Gastrocnemius medialis (tissue), 4 donors: ENCODE measurements around the gene MCF2L. TPM values are rescaled to one million over a fixed set of nuclear protein-coding genes. Genes with fewer than 3 reads are reported as not detected.

Source experiments
- ATAC-seq, 2 donors: fragments of 150-250 bp; one replicate each; pipeline ENCODE4 v1.9.1; 2016
- DNase-seq, 2 donors: peaks; one replicate each; pipeline ENCODE4 v3.0.0-alpha.2; 2019
- H3K27ac ChIP-seq, 4 donors: fragments of 200-600 bp; sonication (generic); 1 replicate in 1 of 4; 2 replicates in 3 of 4; pipeline ENCODE4 v1.5.1; 2016 to 2018; ENCODE audit warnings: mild to moderate bottlenecking in 2 of 4, moderate library complexity in 1 of 4
- H3K27me3 ChIP-seq, 3 donors: fragments of 200-600 bp; sonication (generic) in 2 of 3; 1 replicate in 1 of 3; 2 replicates in 2 of 3; pipeline versions ENCODE4 v1.5.1 to v1.6.0; 2016 to 2019; ENCODE audit warnings: mild to moderate bottlenecking in 1 of 3, moderate library complexity in 1 of 3
- H3K36me3 ChIP-seq, 2 donors: fragments of 200-600 bp; sonication (generic) in 1 of 2; one replicate each; pipeline ENCODE4 v1.5.1; 2017 to 2018
- H3K4me1 ChIP-seq, 2 donors: fragments of 200-600 bp; sonication (generic) in 1 of 2; one replicate each; pipeline ENCODE4 v1.5.1; 2016 to 2017; ENCODE audit warnings: mild to moderate bottlenecking in 2 of 2
- H3K4me3 ChIP-seq, 4 donors: fragments of 200-600 bp; sonication (generic) in 3 of 4; 1 replicate in 1 of 4; 2 replicates in 3 of 4; pipeline ENCODE4 v1.5.1; 2016 to 2019; ENCODE audit warnings: mild to moderate bottlenecking in 2 of 4
- H3K9me3 ChIP-seq, 3 donors: fragments of 200-600 bp; sonication (generic) in 2 of 3; 1 replicate in 1 of 3; 2 replicates in 2 of 3; pipeline ENCODE4 v1.5.1; 2016 to 2019
- CTCF ChIP-seq, 5 experiments: fragments of 450-650 bp in 3 of 5; fragments of 200-600 bp in 2 of 5; sonication (generic) in 2 of 5; IDR thresholded peaks in 4 of 5; conservative IDR thresholded peaks in 1 of 5; 1 replicate in 4 of 5; 2 replicates in 1 of 5; pipeline ENCODE4 v1.5.1; 2016 to 2019; ENCODE audit warnings: antibody characterized with exemption in 5 of 5, mild to moderate bottlenecking in 3 of 5, moderate library complexity in 3 of 5
- POLR2A ChIP-seq, 2 donors: fragments of 450-650 bp; IDR thresholded peaks; one replicate each; pipeline ENCODE4 v1.6.1; 2017; ENCODE audit warnings: antibody characterized with exemption in 2 of 2, mild to moderate bottlenecking in 2 of 2, moderate library complexity in 2 of 2
- in situ Hi-C, 4 donors: fragments of 200-750 bp; cut with MboI; loops; one replicate each; pipeline versions ENCODE4 v1.15.0 to v1.8.0; 2017; ENCODE audit warnings: low sequenced_read_pairs in 4 of 4
- intact Hi-C: fragments of 100-400 bp; cut with DNase I; formaldehyde crosslinking; loops from one replicate; pipeline ENCODE4 v1.15.1; 2023; ENCODE audit warnings: low total_unique reads
- total RNA-seq, 4 donors: library from RNA; depleted of rRNA; stranded (reverse); fragments of >200 nt; gene quantifications; one replicate each; pipeline versions ENCODE4 v1.1.0 to v1.2.3, GENCODE V29; 2016

MCF2L gene
- total RNA-seq, 4 donors from 2014 or later: 16.1 to 21.2 (median 19.4) TPM

DNA sequence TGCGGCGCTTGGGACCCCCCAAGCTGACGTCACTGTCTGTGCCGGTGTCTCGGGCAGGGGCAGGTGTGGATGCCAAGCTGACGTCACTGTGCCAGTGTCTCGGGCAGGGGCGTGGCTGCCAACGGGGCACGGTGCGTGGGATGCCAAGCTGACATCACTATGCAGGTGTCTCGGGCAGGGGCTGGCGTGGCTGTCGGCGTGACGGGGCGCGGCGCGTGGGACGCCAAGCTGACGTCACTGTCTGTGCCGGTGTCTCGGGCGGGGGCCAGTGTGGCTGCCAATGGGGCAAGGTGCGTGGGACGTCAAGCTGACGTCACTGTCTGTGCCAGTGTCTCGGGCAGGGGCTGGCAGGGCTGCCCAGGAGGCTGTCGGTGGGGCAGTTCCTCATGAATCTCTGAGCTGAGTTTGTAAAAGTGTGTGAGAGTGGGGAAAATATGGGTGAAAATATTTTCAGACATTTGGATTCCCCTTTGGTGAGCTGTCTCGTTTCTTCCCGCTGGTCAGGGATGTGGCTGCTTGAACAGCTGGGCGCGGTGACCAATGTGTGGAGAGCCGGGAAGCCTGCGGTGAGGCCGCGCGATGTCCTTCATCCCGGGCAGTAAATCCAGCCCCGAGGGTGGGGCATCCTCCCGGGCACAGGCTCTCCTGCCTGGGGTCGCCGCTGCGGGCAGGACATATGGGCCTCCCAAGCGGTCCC is 25.2 kb downstream of the MCF2L start:
- in situ Hi-C loops: no loop called here
- Histone ChIP-seq H3K27me3 (peaks cover 12 to 21% (median 19%) of the 10 kb centered on the region in 3 donors), H3K27ac (peak overlapping the region in 1 of 4 donors; percentile 7), H3K4me1 (peaks cover 0 to 4% of the 10 kb centered on the region in 2 donors), H3K36me3 (no peaks in the 10 kb centered on the region), H3K9me3 (no peaks in the 10 kb centered on the region), H3K4me3 (no peak overlapping the region)
- no peak for ATAC-seq
- no peak for TF ChIP-seq POLR2A (IDR thresholded peaks at IDR 0.05)
- no peak for TF ChIP-seq CTCF (IDR thresholded peaks at IDR 0.05 in 4 of 5, conservative IDR thresholded peaks at IDR 0.05 in 1 of 5)
- no peak for DNase-seq
- intact Hi-C loops: no loop called here

GRCh38 chr13:112994781-112995355 is 25.9 kb downstream of the MCF2L start:
- Histone ChIP-seq H3K4me3 (no peak overlapping the region), H3K27me3 (peaks cover 12 to 21% (median 19%) of the 10 kb centered on the region in 3 donors), H3K27ac (no peak overlapping the region), H3K36me3 (no peaks in the 10 kb centered on the region), H3K9me3 (no peaks in the 10 kb centered on the region), H3K4me1 (peaks cover 0 to 4% of the 10 kb centered on the region in 2 donors)
- DNase-seq (no peak), ATAC-seq (no peak)
- TF ChIP-seq CTCF (IDR thresholded peaks at IDR 0.05 in 4 of 5, conservative IDR thresholded peaks at IDR 0.05 in 1 of 5) (no peak), POLR2A (IDR thresholded peaks at IDR 0.05) (no peak)
- intact Hi-C loops (no loop called here), in situ Hi-C loops (no loop called here)

GRCh38 chr13:112995395-112996191 is 26.6 kb downstream of the MCF2L start:
- peaks cover 12 to 24% (median 21%) of the 10 kb centered on the region in 3 donors for H3K27me3 ChIP-seq
- H3K36me3 ChIP-seq: no peaks in the 10 kb centered on the region
- peaks cover 0 to 4% of the 10 kb centered on the region in 2 donors for H3K4me1 ChIP-seq
- DNase-seq: no peak
- in situ Hi-C loops: no loop called here
- no peak for ATAC-seq
- no peaks in the 10 kb centered on the region for H3K9me3 ChIP-seq
- TF ChIP-seq POLR2A (IDR thresholded peaks at IDR 0.05): no peak
- TF ChIP-seq CTCF (IDR thresholded peaks at IDR 0.05 in 4 of 5, conservative IDR thresholded peaks at IDR 0.05 in 1 of 5): no peak
- H3K4me3 ChIP-seq: no peak overlapping the region
- H3K27ac ChIP-seq: no peak overlapping the region
- intact Hi-C loops: no loop called here

DNA sequence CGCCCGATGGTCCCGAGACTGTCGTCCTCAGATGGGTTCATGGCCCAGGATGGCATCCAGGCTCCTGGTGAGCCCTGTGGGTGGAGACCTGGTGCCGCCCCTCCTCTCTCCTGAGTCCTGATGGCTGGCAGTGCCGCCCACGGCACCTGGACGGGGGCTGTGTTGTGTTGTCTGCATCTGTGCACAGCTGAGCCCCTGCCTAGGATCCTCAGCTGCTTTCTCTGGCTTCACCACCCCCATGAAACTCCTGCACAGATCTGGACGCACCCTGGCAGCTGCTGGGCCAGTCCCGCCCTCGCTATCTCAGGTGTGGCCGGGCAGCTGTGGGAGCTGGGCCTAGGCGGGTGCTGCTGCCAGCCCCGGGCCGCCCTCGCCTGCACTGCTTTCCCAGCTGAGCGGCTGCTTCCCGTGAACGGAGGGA is 27.7 kb downstream of the MCF2L start:
- H3K27ac ChIP-seq: no peak overlapping the region
- peaks cover 0 to 8% of the 10 kb centered on the region in 2 donors for H3K4me1 ChIP-seq
- DNase-seq: no peak
- peaks cover 19 to 35% (median 27%) of the 10 kb centered on the region in 3 donors for H3K27me3 ChIP-seq
- no peak for ATAC-seq
- in situ Hi-C loops (no loop called here), intact Hi-C loops (no loop called here)
- no peak for TF ChIP-seq CTCF (IDR thresholded peaks at IDR 0.05 in 4 of 5, conservative IDR thresholded peaks at IDR 0.05 in 1 of 5)
- no peak for TF ChIP-seq POLR2A (IDR thresholded peaks at IDR 0.05)
- no peaks in the 10 kb centered on the region for H3K9me3 ChIP-seq
- H3K36me3 ChIP-seq: no peaks in the 10 kb centered on the region
- no peak overlapping the region for H3K4me3 ChIP-seq
